H1 (cell line): Measurements from ENCODE around the gene SARNP. TPM values are rescaled to one million over a fixed set of nuclear protein-coding genes. Genes with fewer than 3 reads are reported as not detected.
A peak's percentile ranks its signal among the peaks of the same experiment; 100 is the strongest.

Source experiments
- CTCF ChIA-PET: fragments of 300-600 bp; sonication (Branson Sonifier 250); formaldehyde crosslinking; loops from one replicate; lab custom pipeline; 2021; ENCODE audit not compliant: partially characterized antibody; lab: Charles Lee
- POLR2A ChIA-PET: fragments of 300-600 bp; sonication (Branson Sonifier 250); formaldehyde crosslinking; loops from one replicate; lab custom pipeline; 2021; ENCODE audit warnings: inconsistent platforms; ENCODE audit not compliant: partially characterized antibody; lab: Charles Lee
- DNase-seq, 2 experiments: peaks; one replicate each; pipeline versions ENCODE4 v3.0.0 to v3.0.0-alpha.2; 2010 to 2022; ENCODE audit warnings: low spot score in 2 of 2, low read depth in 1 of 2, mixed read lengths in 1 of 2
- FAIRE-seq: peaks from 2 replicates; lab custom pipeline; 2011; peaks lifted over from hg19 to GRCh38; lab: Jason Lieb, UNC
- H2AFZ ChIP-seq: 2 replicates; pipeline ENCODE4 v1.8.1; 2012; ENCODE audit warnings: low read length, inconsistent platforms
- H2AK5ac ChIP-seq: 2 replicates; pipeline ENCODE4 v1.6.1; 2013; ENCODE audit warnings: low read depth, low read length
- H2BK120ac ChIP-seq: replicated peaks from 2 replicates; pipeline ENCODE3; 2013; ENCODE audit warnings: low read depth, low read length, inconsistent platforms
- H2BK12ac ChIP-seq: 2 replicates; pipeline ENCODE4 v1.6.1; 2013; ENCODE audit warnings: low read depth, low read length
- H2BK15ac ChIP-seq: 2 replicates; pipeline ENCODE4 v1.6.1; 2013; ENCODE audit warnings: low read length
- H2BK20ac ChIP-seq: 2 replicates; pipeline ENCODE4 v1.6.1; 2013; ENCODE audit warnings: low read length
- H2BK5ac ChIP-seq: 2 replicates; pipeline ENCODE4 v1.6.1; 2013; ENCODE audit warnings: low read depth, low read length
- H3K14ac ChIP-seq: 2 replicates; pipeline ENCODE4 v1.6.1; 2013; ENCODE audit warnings: inconsistent platforms; ENCODE audit not compliant: insufficient read length
- H3K18ac ChIP-seq: 2 replicates; pipeline ENCODE4 v1.6.1; 2013; ENCODE audit warnings: low read length; ENCODE audit errors: extremely low read depth
- H3K23ac ChIP-seq: 2 replicates; pipeline ENCODE4 v1.6.1; 2013; ENCODE audit warnings: inconsistent platforms; ENCODE audit not compliant: insufficient read length
- H3K23me2 ChIP-seq: 2 replicates; pipeline ENCODE4 v1.6.1; 2013; ENCODE audit warnings: low read depth, low read length
- H3K27ac ChIP-seq: 2 replicates; pipeline ENCODE4 v1.6.1; 2011; ENCODE audit warnings: low read depth, low read length, inconsistent platforms
- H3K27me3 ChIP-seq, 4 experiments: replicated peaks in 1 of 4; 1 replicate in 1 of 4; 2 replicates in 3 of 4; pipeline versions ENCODE4 v1.6.1 to v1.8.1; 2011 to 2013; ENCODE audit warnings: low read length in 3 of 4, mild to moderate bottlenecking in 3 of 4, inconsistent platforms in 2 of 4, mixed read lengths in 2 of 4, moderate library complexity in 1 of 4; ENCODE audit not compliant: control insufficient read depth in 3 of 4, insufficient read depth in 3 of 4; ENCODE audit errors: extremely low read depth in 1 of 4
- H3K36me3 ChIP-seq, 4 experiments: 2 replicates each; pipeline versions ENCODE4 v1.6.1 to v1.8.1; 2011 to 2013; ENCODE audit warnings: mild to moderate bottlenecking in 4 of 4, low read length in 3 of 4, moderate library complexity in 2 of 4, control low read depth in 1 of 4, inconsistent platforms in 1 of 4; ENCODE audit not compliant: insufficient read depth in 4 of 4, control insufficient read depth in 2 of 4
- H3K4ac ChIP-seq: replicated peaks from 2 replicates; pipeline ENCODE3; 2013; ENCODE audit warnings: low read length, low read depth, mixed read lengths, inconsistent platforms; ENCODE audit not compliant: insufficient read length
- H3K4me1 ChIP-seq, 4 experiments: replicated peaks in 1 of 4; 1 replicate in 1 of 4; 2 replicates in 3 of 4; pipeline versions ENCODE4 v1.6.1 to v1.8.1; 2011 to 2013; ENCODE audit warnings: low read length in 3 of 4, inconsistent platforms in 2 of 4, mixed read lengths in 1 of 4; ENCODE audit not compliant: insufficient read depth in 4 of 4, control insufficient read depth in 3 of 4
- H3K4me2 ChIP-seq, 2 experiments: 2 replicates each; pipeline versions ENCODE4 v1.6.1 to v1.8.1; 2011 to 2013; ENCODE audit warnings: low read depth in 2 of 2, low read length in 2 of 2, control low read depth in 1 of 2, inconsistent platforms in 1 of 2, mild to moderate bottlenecking in 1 of 2; ENCODE audit not compliant: insufficient read depth in 1 of 2
- H3K4me3 ChIP-seq, 4 experiments: fragments of 200-600, 300-600 bp in 1 of 4; sonication (generic), shearing (Covaris generic), sonication (Bioruptor Twin) in 1 of 4; 2 replicates each; pipeline versions ENCODE4 v1.5.1 to v1.8.1; 2011 to 2016; ENCODE audit warnings: low read length in 4 of 4, low read depth in 3 of 4, control low read depth in 2 of 4, inconsistent platforms in 2 of 4, mild to moderate bottlenecking in 2 of 4, mixed read lengths in 1 of 4, moderate library complexity in 1 of 4; ENCODE audit not compliant: insufficient read depth in 2 of 4; ENCODE audit errors: extremely low read depth in 1 of 4
- H3K56ac ChIP-seq: replicated peaks from 2 replicates; pipeline ENCODE3; 2013; ENCODE audit warnings: low read depth, mild to moderate bottlenecking, mixed read lengths, low read length, inconsistent platforms; ENCODE audit not compliant: insufficient read length
- H3K79me1 ChIP-seq: 2 replicates; pipeline ENCODE4 v1.6.1; 2013; ENCODE audit warnings: low read depth, low read length, control low read depth
- H3K79me2 ChIP-seq, 2 experiments: 2 replicates each; pipeline versions ENCODE4 v1.6.1 to v1.8.1; 2012 to 2013; ENCODE audit warnings: low read length in 2 of 2, mild to moderate bottlenecking in 2 of 2, inconsistent platforms in 1 of 2; ENCODE audit not compliant: insufficient read depth in 2 of 2, control insufficient read depth in 1 of 2
- H3K9ac ChIP-seq, 4 experiments: replicated peaks in 1 of 4; 1 replicate in 1 of 4; 2 replicates in 3 of 4; pipeline versions ENCODE4 v1.6.1 to v1.8.1; 2011 to 2013; ENCODE audit warnings: low read depth in 3 of 4, low read length in 3 of 4, control low read depth in 2 of 4, mild to moderate bottlenecking in 2 of 4, moderate library complexity in 2 of 4, inconsistent platforms in 1 of 4; ENCODE audit errors: extremely low read depth in 1 of 4
- H3K9me3 ChIP-seq, 2 experiments: 2 replicates each; pipeline versions ENCODE4 v1.6.1 to v1.8.1; 2012 to 2013; ENCODE audit warnings: mild to moderate bottlenecking in 2 of 2, moderate library complexity in 2 of 2, control low read depth in 1 of 2, inconsistent platforms in 1 of 2, low read depth in 1 of 2, low read length in 1 of 2, mixed read lengths in 1 of 2; ENCODE audit not compliant: insufficient read depth in 2 of 2
- H4K20me1 ChIP-seq, 2 experiments: replicated peaks in 1 of 2; 2 replicates each; pipeline versions ENCODE3 to v1.8.1; 2011 to 2013; ENCODE audit warnings: inconsistent platforms in 2 of 2, low read length in 2 of 2, mild to moderate bottlenecking in 1 of 2; ENCODE audit not compliant: insufficient read depth in 2 of 2, control insufficient read depth in 1 of 2
- H4K5ac ChIP-seq: 2 replicates; pipeline ENCODE4 v1.6.1; 2013; ENCODE audit warnings: low read length, low read depth, mixed read lengths, inconsistent platforms; ENCODE audit not compliant: insufficient read length
- H4K8ac ChIP-seq: 2 replicates; pipeline ENCODE4 v1.8.0; 2013; ENCODE audit warnings: mild to moderate bottlenecking, moderate library complexity, low read length, inconsistent platforms; ENCODE audit not compliant: insufficient read depth; ENCODE audit errors: extremely low read depth
- H4K91ac ChIP-seq: replicated peaks from 2 replicates; pipeline ENCODE3; 2013; ENCODE audit warnings: low read length, mixed read lengths, inconsistent platforms; ENCODE audit not compliant: insufficient read length
- FOSL1 ChIP-seq: IDR thresholded peaks from 2 replicates; pipeline ENCODE4 v1.6.1; 2011; ENCODE audit warnings: mild to moderate bottlenecking, low read depth, low read length, moderate library complexity; ENCODE audit not compliant: insufficient read depth
- POLR2A ChIP-seq, 2 experiments: IDR thresholded peaks; 1 replicate in 1 of 2; 2 replicates in 1 of 2; pipeline ENCODE4 v1.6.1; 2011; ENCODE audit warnings: low read depth in 2 of 2, low read length in 2 of 2, mild to moderate bottlenecking in 2 of 2; ENCODE audit errors: control extremely low read depth in 1 of 2
- POLR2AphosphoS5 ChIP-seq: IDR thresholded peaks from 2 replicates; pipeline ENCODE4 v1.6.1; 2011; ENCODE audit warnings: low read depth, low read length
- WGBS, 2 experiments: shearing (Covaris generic) in 1 of 2; methylation state at CpG; one replicate each; pipeline versions ENCODE4 v1.1.6 to v1.1.7; 2013 to 2015; ENCODE audit warnings: low lambda C conversion rate in 2 of 2, mixed read lengths in 2 of 2, inconsistent platforms in 1 of 2, low coverage in 1 of 2, missing lambda C conversion rate in 1 of 2; ENCODE audit not compliant: insufficient replicate concordance in 2 of 2, insufficient coverage in 1 of 2, insufficient read length in 1 of 2; ENCODE audit errors: extremely low coverage in 1 of 2, missing lambda C conversion rate in 1 of 2; 5-methylcytosine and 5-hydroxymethylcytosine counted together
- polyA plus RNA-seq, 7 experiments: library from polyadenylated mRNA; depleted of rRNA in 3 of 7; stranded (reverse) in 5 of 7; unstranded in 2 of 7; fragments of >200 nt in 5 of 7; fragments of 200-250 nt in 2 of 7; gene quantifications; 1 replicate in 5 of 7; 2 replicates in 1 of 7; 4 replicates in 1 of 7; pipeline versions ENCODE4 v1.2.1 to v1.2.3, GENCODE V29; 2011 to 2013; ENCODE audit warnings: missing spikeins in 2 of 7, mixed read lengths in 2 of 7
- total RNA-seq: library from RNA; stranded (reverse); fragmentation: NEBNext Ultra II Directional; extraction: Animal tissue kit (Norgen Biotek cat#: 25700); gene quantifications from 2 replicates; pipeline ENCODE4 v1.2.1, GENCODE V29; 2021

Gene SARNP
- total and polyA plus RNA-seq, 2 of the 8 experiments (the other 6 are each of a cell fraction or from before 2014, with no cell fraction given) = 114 to 226 TPM

DNA sequence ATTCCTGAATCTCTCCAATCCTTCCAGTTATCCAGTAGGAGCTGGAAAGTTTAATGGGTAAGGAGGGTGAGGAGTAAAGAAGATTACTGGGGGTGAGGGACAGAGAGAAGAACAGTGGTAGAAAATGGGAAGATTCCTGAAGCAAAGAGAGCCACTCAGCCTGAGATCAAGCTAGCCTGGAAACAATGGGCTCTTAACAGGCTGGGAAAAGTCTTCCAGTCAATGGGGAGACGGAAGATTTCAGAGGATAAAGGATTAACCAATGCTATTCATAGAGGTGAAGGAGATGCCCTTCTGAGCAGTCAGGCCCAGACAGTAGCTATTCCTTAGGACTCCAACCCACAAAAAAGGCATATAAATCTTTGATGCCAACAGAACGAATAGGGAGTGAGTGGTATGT, 59.8 kb downstream of the SARNP start:
- DNase-seq (no peak), FAIRE-seq (no peak)
- no peak overlapping the region for H2BK5ac ChIP-seq
- H3K79me2 ChIP-seq = no peaks in the 10 kb centered on the region
- ChIA-PET CTCF (interaction anchor here (0.7 to 14.5 kb wide), 7 partner anchors 11 to 65 kb away, joined by 3 to 186 read pairs (median 3); no protein-coding TSS in a partner anchor), POLR2A (interaction anchor here (0.7 to 46.5 kb wide), 7 partner anchors 8 to 249 kb away, joined by 3 to 809 read pairs (median 8); partner anchors contain the start of genes CD63, DNAJC14, GDF11 and ORMDL2)
- H3K23me2 ChIP-seq = no peaks in the 10 kb centered on the region
- no peak overlapping the region for H4K5ac ChIP-seq
- H2AFZ ChIP-seq = no peak overlapping the region
- H3K9ac ChIP-seq = no peak overlapping the region
- H3K18ac ChIP-seq = no peak overlapping the region
- no peak overlapping the region for H3K23ac ChIP-seq
- H3K4ac ChIP-seq = no peak overlapping the region
- H2AK5ac ChIP-seq = no peak overlapping the region
- peaks cover 19 to 52% (median 33%) of the 10 kb centered on the region in 4 experiments; a peak in 7 of 8 replicates for H3K36me3 ChIP-seq
- H3K9me3 ChIP-seq = no peaks in the 10 kb centered on the region
- no peak overlapping the region for H3K14ac ChIP-seq
- no peak overlapping the region for H2BK120ac ChIP-seq
- H2BK20ac ChIP-seq = no peak overlapping the region
- no peak overlapping the region for H2BK12ac ChIP-seq
- no peak overlapping the region for H4K91ac ChIP-seq
- peaks cover 4 to 7% of the 10 kb centered on the region in 2 experiments for H4K20me1 ChIP-seq
- no peaks in the 10 kb centered on the region for H3K27me3 ChIP-seq
- H2BK15ac ChIP-seq = no peak overlapping the region
- TF ChIP-seq POLR2AphosphoS5 (peak; percentile 28), FOSL1 (no peak), POLR2A (IDR thresholded peaks at IDR 0.05; ENCODE audit: control extremely low read depth in 1 of 2, low read depth in 2 of 2, low read length in 2 of 2) (peak in 1 of 2 experiments; percentile 50; a peak in 1 of 3 replicates)
- TF ChIP-seq, all 59 proteins: peak for 2
- Histone ChIP-seq H3K79me1 (no peaks in the 10 kb centered on the region), H4K8ac (no peak overlapping the region), H3K27ac (no peak overlapping the region), H3K4me1 (no peaks in the 10 kb centered on the region), H3K4me2 (no peak overlapping the region), H3K4me3 (no peak overlapping the region), H3K56ac (no peak overlapping the region)
- 87% methylated on average over 2 of the region's 2 CpGs; no CpG with 5 or more reads in 1 of the 2 experiments for WGBS, 2 experiments
